SK-N-SH treated with all-trans-retinoic acid at 6 μM for 48 hours (cell line): ENCODE data around the gene KRT84.

Experiments used
- BACH2 ChIP-seq: fragments of 250-450 bp; sonication (Bioruptor Pico); IDR thresholded peaks from 2 replicates; pipeline ENCODE4 v1.9.0; 2021; ENCODE audit warnings: mild to moderate bottlenecking, borderline replicate concordance
- ISL1 ChIP-seq: fragments of 250-450 bp; sonication (Bioruptor Pico); IDR thresholded peaks from 2 replicates; pipeline ENCODE4 v2.1.2; 2022; ENCODE audit warnings: mild to moderate bottlenecking, moderate library complexity
- ZNF8 ChIP-seq: fragments of 450-650 bp; formaldehyde crosslinking; IDR thresholded peaks from 2 replicates; pipeline ENCODE4 v1.5.0; 2020; ENCODE audit warnings: mild to moderate bottlenecking, moderate library complexity

DNA sequence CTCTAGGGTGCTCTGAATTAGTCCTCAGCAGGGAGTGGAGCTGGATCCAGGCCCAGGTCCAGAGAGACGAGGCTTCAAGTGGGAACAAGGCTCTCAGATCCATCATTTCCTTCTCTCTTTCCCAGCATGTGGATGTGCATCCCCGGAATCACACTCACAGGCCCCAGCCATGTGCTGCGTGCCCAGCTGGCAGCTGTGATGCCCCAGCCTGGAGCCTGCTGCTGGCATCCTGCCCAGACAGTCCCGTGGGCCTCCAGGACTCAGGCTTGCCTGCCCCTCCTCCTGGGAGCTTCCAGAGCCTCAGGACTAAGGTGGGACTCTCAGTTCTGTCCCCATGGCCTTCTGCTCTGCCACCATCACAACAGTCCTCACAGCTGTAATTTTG lies 6.2 kb upstream of the KRT84 start:
- TF ChIP-seq ISL1 (CRISPR knock-in tag), result no peak
- no peak for TF ChIP-seq ZNF8 (CRISPR knock-in tag)
- no peak for TF ChIP-seq BACH2 (CRISPR knock-in tag)
